IMR-90 (cell line): ENCODE results near the gene SAXO1. TPM values are rescaled to one million over a fixed set of nuclear protein-coding genes. Genes with fewer than 3 reads are reported as not detected.
A peak's percentile ranks its signal among the peaks of the same experiment; 100 is the strongest.

Experiments
- ATAC-seq: fragments of 200-7000 bp; cut with Tn5 transposase; 2 replicates; pipeline ENCODE4 v1.9.1; 2020; ENCODE audit warnings: low read depth, mild to moderate bottlenecking, moderate library complexity
- BruUV-seq: library from RNA; stranded (reverse); fragments of 400-500 nt; replicated peaks from 2 replicates; lab custom pipeline; 2021; lab: Mats Ljungman, UMichigan
- CTCF ChIA-PET: fragments of 300-600 bp; formaldehyde crosslinking; extraction: SDS; loops from one replicate; lab custom pipeline; 2021; ENCODE audit warnings: antibody characterized with exemption; lab: Yijun Ruan, JAX
- POLR2A ChIA-PET: fragments of 300-600 bp; sonication (Branson Sonifier 250); formaldehyde crosslinking; loops from one replicate; lab custom pipeline; 2022; ENCODE audit warnings: antibody characterized with exemption; ENCODE audit not compliant: unreplicated experiment; lab: Charles Lee
- DNase-seq: peaks from one replicate; pipeline ENCODE4 v3.0.0; 2013
- H2AFZ ChIP-seq: replicated peaks from 2 replicates; pipeline ENCODE3; 2013; ENCODE audit warnings: low read length, mild to moderate bottlenecking; ENCODE audit not compliant: poor library complexity
- H2AK5ac ChIP-seq: 2 replicates; pipeline ENCODE4 v1.6.1; 2013; ENCODE audit warnings: low read depth, low read length, inconsistent platforms
- H2AK9ac ChIP-seq: replicated peaks from 2 replicates; pipeline ENCODE3; 2013; ENCODE audit warnings: mild to moderate bottlenecking, low read depth, low read length, moderate library complexity; ENCODE audit not compliant: poor library complexity
- H2BK120ac ChIP-seq: 2 replicates; pipeline ENCODE4 v1.6.1; 2013; ENCODE audit warnings: low read depth, low read length, inconsistent platforms
- H2BK15ac ChIP-seq: 3 replicates; pipeline ENCODE4 v1.6.1; 2013; ENCODE audit warnings: low read depth, low read length, inconsistent platforms
- H2BK20ac ChIP-seq: 2 replicates; pipeline ENCODE4 v1.6.1; 2013; ENCODE audit warnings: low read depth, mild to moderate bottlenecking, inconsistent platforms, low read length, moderate library complexity
- H2BK5ac ChIP-seq: 2 replicates; pipeline ENCODE4 v1.6.1; 2013; ENCODE audit warnings: mild to moderate bottlenecking, low read depth, low read length, inconsistent platforms; ENCODE audit not compliant: poor library complexity, severe bottlenecking
- H3K14ac ChIP-seq: replicated peaks from 2 replicates; pipeline ENCODE4 v1.6.1; 2013; ENCODE audit warnings: low read depth, low read length, inconsistent platforms
- H3K18ac ChIP-seq: 2 replicates; pipeline ENCODE4 v1.6.1; 2013; ENCODE audit warnings: low read depth, low read length, control low read depth
- H3K23ac ChIP-seq: 2 replicates; pipeline ENCODE4 v1.6.1; 2013; ENCODE audit warnings: low read depth, low read length, inconsistent platforms
- H3K27ac ChIP-seq: 2 replicates; pipeline ENCODE4 v1.5.1; 2013; ENCODE audit warnings: mild to moderate bottlenecking, control low read depth, low read length; ENCODE audit not compliant: insufficient read depth
- H3K27me3 ChIP-seq: 2 replicates; pipeline ENCODE4 v1.6.1; 2013; ENCODE audit warnings: low read length; ENCODE audit not compliant: control insufficient read depth, insufficient read depth
- H3K36me3 ChIP-seq: 2 replicates; pipeline ENCODE4 v1.6.1; 2013; ENCODE audit warnings: low read length, mixed read lengths; ENCODE audit not compliant: control insufficient read depth, insufficient read depth
- H3K4ac ChIP-seq: 2 replicates; pipeline ENCODE4 v1.6.1; 2013; ENCODE audit warnings: low read depth, low read length, inconsistent platforms
- H3K4me1 ChIP-seq: 2 replicates; pipeline ENCODE4 v1.6.1; 2013; ENCODE audit warnings: low read length, mixed read lengths; ENCODE audit not compliant: control insufficient read depth, insufficient read depth
- H3K4me2 ChIP-seq: 2 replicates; pipeline ENCODE4 v1.6.1; 2013; ENCODE audit warnings: low read depth, mild to moderate bottlenecking, control low read depth, low read length, moderate library complexity
- H3K4me3 ChIP-seq: 2 replicates; pipeline ENCODE4 v1.5.1; 2013; ENCODE audit warnings: low read depth, mild to moderate bottlenecking, control low read depth, low read length, moderate library complexity; ENCODE audit not compliant: insufficient read depth
- H3K56ac ChIP-seq: 2 replicates; pipeline ENCODE4 v1.6.1; 2013; ENCODE audit warnings: low read length, inconsistent platforms; ENCODE audit not compliant: insufficient read depth; ENCODE audit errors: extremely low read depth
- H3K79me1 ChIP-seq, 2 experiments: 2 replicates each; pipeline ENCODE4 v1.6.1; 2013; ENCODE audit warnings: low read length in 2 of 2, inconsistent platforms in 1 of 2, low read depth in 1 of 2
- H3K9ac ChIP-seq: 2 replicates; pipeline ENCODE4 v1.6.1; 2013; ENCODE audit warnings: low read depth, low read length, control low read depth
- H3K9me1 ChIP-seq: 2 replicates; pipeline ENCODE4 v1.6.1; 2013; ENCODE audit warnings: low read length, inconsistent platforms; ENCODE audit not compliant: insufficient read depth
- H3K9me3 ChIP-seq: 2 replicates; pipeline ENCODE4 v1.6.1; 2013; ENCODE audit warnings: low read length; ENCODE audit not compliant: control insufficient read depth, insufficient read depth
- H4K20me1 ChIP-seq: 2 replicates; pipeline ENCODE4 v1.6.1; 2013; ENCODE audit warnings: low read length, inconsistent platforms; ENCODE audit not compliant: insufficient read depth
- H4K5ac ChIP-seq: 2 replicates; pipeline ENCODE4 v1.6.1; 2013; ENCODE audit warnings: mild to moderate bottlenecking, low read depth, low read length, control low read depth
- H4K8ac ChIP-seq, 2 experiments: 2 replicates each; pipeline ENCODE4 v1.6.1; 2013; ENCODE audit warnings: low read depth in 2 of 2, low read length in 2 of 2, control low read depth in 1 of 2, inconsistent platforms in 1 of 2
- H4K91ac ChIP-seq: 2 replicates; pipeline ENCODE4 v1.6.1; 2013; ENCODE audit warnings: low read depth, low read length, inconsistent platforms; ENCODE audit not compliant: insufficient read depth
- BHLHE40 ChIP-seq: fragments of 150-350 bp; IDR thresholded peaks from 2 replicates; pipeline ENCODE4 v1.6.1; 2016; ENCODE audit warnings: mild to moderate bottlenecking, low read depth, low read length
- CEBPB ChIP-seq: IDR thresholded peaks from 2 replicates; pipeline ENCODE4 v1.6.1; 2012; ENCODE audit warnings: low read depth, low read length, improper control_type of control experiment
- CHD1 ChIP-seq: IDR thresholded peaks from 2 replicates; pipeline ENCODE4 v1.6.1; 2012; ENCODE audit warnings: low read depth, low read length, improper control_type of control experiment
- MAZ ChIP-seq: IDR thresholded peaks from 2 replicates; pipeline ENCODE4 v1.6.1; 2012; ENCODE audit warnings: low read depth, mild to moderate bottlenecking, low read length, improper control_type of control experiment, moderate library complexity, borderline replicate concordance
- NFE2L2 ChIP-seq: fragments of 150-350 bp; IDR thresholded peaks from 2 replicates; pipeline ENCODE4 v1.6.1; 2016; ENCODE audit warnings: low read depth, mild to moderate bottlenecking, low read length
- POLR2A ChIP-seq: IDR thresholded peaks from 2 replicates; pipeline ENCODE4 v1.6.1; 2012; ENCODE audit warnings: mild to moderate bottlenecking, low read depth, low read length
- RAD21 ChIP-seq: IDR thresholded peaks from 2 replicates; pipeline ENCODE4 v1.6.1; 2012; ENCODE audit warnings: low read length, improper control_type of control experiment
- RCOR1 ChIP-seq: IDR thresholded peaks from 2 replicates; pipeline ENCODE4 v1.6.1; 2012; ENCODE audit warnings: mild to moderate bottlenecking, low read length, improper control_type of control experiment; ENCODE audit not compliant: insufficient replicate concordance
- RFX5 ChIP-seq: IDR thresholded peaks from 2 replicates; pipeline ENCODE4 v1.8.0; 2012; ENCODE audit warnings: low read depth, mild to moderate bottlenecking, low read length, moderate library complexity
- SMC3 ChIP-seq: fragments of 150-350 bp; IDR thresholded peaks from 2 replicates; pipeline ENCODE4 v1.6.1; 2016; ENCODE audit warnings: low read depth, mild to moderate bottlenecking, antibody characterized with exemption, low read length, moderate library complexity
- WGBS, 2 experiments: methylation state at CpG; one replicate each; pipeline versions ENCODE4 v1.1.5 to v1.1.7; 2013; ENCODE audit warnings: missing lambda C conversion rate in 2 of 2; ENCODE audit not compliant: insufficient read length in 1 of 2; ENCODE audit errors: extremely low coverage in 2 of 2; 5-methylcytosine and 5-hydroxymethylcytosine counted together
- dilution Hi-C: fragments of 300-500 bp; cut with HindIII; formaldehyde crosslinking; loops from one replicate; pipeline ENCODE4 v1.14.3; 2018; ENCODE audit warnings: low sequenced_read_pairs; ENCODE audit not compliant: unreplicated experiment
- in situ Hi-C: fragments of 300-500 bp; cut with MboI; formaldehyde crosslinking; loops from 3 replicates; pipeline ENCODE4 v1.14.3; 2019; ENCODE audit warnings: low sequenced_read_pairs, inconsistent platforms, mixed read lengths
- intact Hi-C: fragments of 100-400 bp; cut with micrococcal nuclease; formaldehyde crosslinking; loops from 2 replicates; pipeline ENCODE4 v1.10.0; 2022
- polyA plus RNA-seq, 3 experiments: library from polyadenylated mRNA; depleted of rRNA; stranded (reverse); fragments of >200 nt; gene quantifications; 2 replicates each; pipeline ENCODE4 v1.2.3, GENCODE V29; 2012; ENCODE audit warnings: low replicate concordance in 1 of 3
- total RNA-seq: library from RNA; depleted of rRNA; stranded (reverse); fragments of >200 nt; gene quantifications from 2 replicates; pipeline ENCODE4 v1.2.3, GENCODE V29; 2012
- TF ChIP-seq, protein P1 (sequence below): fragments of 150-350 bp; IDR thresholded peaks from 2 replicates; pipeline ENCODE4 v1.6.1; 2017; ENCODE audit warnings: mild to moderate bottlenecking, antibody characterized with exemption, low read length, low read depth
- TF ChIP-seq, protein P2 (sequence below): conservative IDR thresholded peaks from 2 replicates; pipeline ENCODE4 v1.5.1; 2012; ENCODE audit warnings: mild to moderate bottlenecking, low read depth, low read length, improper control_type of control experiment

Gene SAXO1
- total and polyA plus RNA-seq, 2 of the 4 experiments (the other 2 are of a cell fraction) = not detected

DNA sequence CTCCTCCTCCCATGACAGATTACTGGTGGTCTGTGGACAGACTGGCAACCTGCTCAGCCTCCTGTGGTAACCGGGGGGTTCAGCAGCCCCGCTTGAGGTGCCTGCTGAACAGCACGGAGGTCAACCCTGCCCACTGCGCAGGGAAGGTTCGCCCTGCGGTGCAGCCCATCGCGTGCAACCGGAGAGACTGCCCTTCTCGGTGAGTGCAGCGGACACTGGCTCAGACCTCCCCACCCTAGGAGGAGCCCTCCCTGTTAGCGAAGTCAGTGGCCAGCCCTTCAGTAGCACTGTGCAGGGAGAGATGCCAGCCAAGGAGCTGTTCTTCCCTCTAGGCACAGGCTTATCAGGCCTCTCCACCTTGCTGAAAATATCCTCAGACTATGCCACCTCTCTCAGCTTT lies 143.5 kb downstream of the SAXO1 start:
- intact Hi-C loops = no loop called here
- Histone ChIP-seq H3K14ac (no peak overlapping the region), H3K36me3 (no peaks in the 10 kb centered on the region), H3K27me3 (no peaks in the 10 kb centered on the region), H3K4me1 (no peaks in the 10 kb centered on the region), H2AK9ac (no peak overlapping the region), H2BK15ac (no peak overlapping the region), H2AFZ (peak overlapping the region; percentile 17), H4K5ac (no peak overlapping the region), H2BK5ac (no peak overlapping the region), H3K9me1 (no peaks in the 10 kb centered on the region), H3K56ac (no peak overlapping the region), H3K18ac (no peak overlapping the region), H2BK20ac (no peak overlapping the region), H4K8ac (no peak overlapping the region), H3K23ac (no peak overlapping the region), H3K27ac (no peak overlapping the region), H3K9ac (no peak overlapping the region), H2BK120ac (no peak overlapping the region), H4K91ac (no peak overlapping the region), H3K4ac (no peak overlapping the region), H4K20me1 (no peaks in the 10 kb centered on the region), H3K4me3 (no peak overlapping the region), H3K9me3 (no peaks in the 10 kb centered on the region), H3K79me1 (no peaks in the 10 kb centered on the region), H3K4me2 (no peak overlapping the region), H2AK5ac (no peak overlapping the region)
- DNase-seq (no peak), ATAC-seq (no peak)
- no TSS peak for BruUV-seq
- ChIA-PET CTCF (no interaction called here), POLR2A (no interaction called here)
- TF ChIP-seq, protein P1, sequence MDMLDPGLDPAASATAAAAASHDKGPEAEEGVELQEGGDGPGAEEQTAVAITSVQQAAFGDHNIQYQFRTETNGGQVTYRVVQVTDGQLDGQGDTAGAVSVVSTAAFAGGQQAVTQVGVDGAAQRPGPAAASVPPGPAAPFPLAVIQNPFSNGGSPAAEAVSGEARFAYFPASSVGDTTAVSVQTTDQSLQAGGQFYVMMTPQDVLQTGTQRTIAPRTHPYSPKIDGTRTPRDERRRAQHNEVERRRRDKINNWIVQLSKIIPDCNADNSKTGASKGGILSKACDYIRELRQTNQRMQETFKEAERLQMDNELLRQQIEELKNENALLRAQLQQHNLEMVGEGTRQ = no peak
- TF ChIP-seq, protein P2, sequence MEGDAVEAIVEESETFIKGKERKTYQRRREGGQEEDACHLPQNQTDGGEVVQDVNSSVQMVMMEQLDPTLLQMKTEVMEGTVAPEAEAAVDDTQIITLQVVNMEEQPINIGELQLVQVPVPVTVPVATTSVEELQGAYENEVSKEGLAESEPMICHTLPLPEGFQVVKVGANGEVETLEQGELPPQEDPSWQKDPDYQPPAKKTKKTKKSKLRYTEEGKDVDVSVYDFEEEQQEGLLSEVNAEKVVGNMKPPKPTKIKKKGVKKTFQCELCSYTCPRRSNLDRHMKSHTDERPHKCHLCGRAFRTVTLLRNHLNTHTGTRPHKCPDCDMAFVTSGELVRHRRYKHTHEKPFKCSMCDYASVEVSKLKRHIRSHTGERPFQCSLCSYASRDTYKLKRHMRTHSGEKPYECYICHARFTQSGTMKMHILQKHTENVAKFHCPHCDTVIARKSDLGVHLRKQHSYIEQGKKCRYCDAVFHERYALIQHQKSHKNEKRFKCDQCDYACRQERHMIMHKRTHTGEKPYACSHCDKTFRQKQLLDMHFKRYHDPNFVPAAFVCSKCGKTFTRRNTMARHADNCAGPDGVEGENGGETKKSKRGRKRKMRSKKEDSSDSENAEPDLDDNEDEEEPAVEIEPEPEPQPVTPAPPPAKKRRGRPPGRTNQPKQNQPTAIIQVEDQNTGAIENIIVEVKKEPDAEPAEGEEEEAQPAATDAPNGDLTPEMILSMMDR = no peak
- TF ChIP-seq RCOR1 (no peak), RFX5 (no peak), NFE2L2 (no peak), CEBPB (no peak), RAD21 (no peak), POLR2A (no peak), BHLHE40 (no peak), MAZ (no peak), CHD1 (no peak), SMC3 (no peak)
- dilution Hi-C loops = no loop called here
- in situ Hi-C loops = no loop called here
- WGBS, 2 experiments = 100% methylated on average over 5 of the region's 12 CpGs; no CpG with 5 or more reads in 1 of the 2 experiments
